HG03439 (cell line): ENCODE data around the gene LRMDA.
"Not testable (repeated sequence)": the region's sequence is repeated elsewhere in the genome, so short reads cannot be mapped to it uniquely, and the experiment has no call there.

Experiments
- ATAC-seq: cut with Tn5 transposase; IDR thresholded peaks from one replicate; pipeline ENCODE4 v1.9.1; 2021; ENCODE audit warnings: mild to moderate bottlenecking, moderate library complexity; ENCODE audit not compliant: unreplicated experiment

LRMDA gene

DNA sequence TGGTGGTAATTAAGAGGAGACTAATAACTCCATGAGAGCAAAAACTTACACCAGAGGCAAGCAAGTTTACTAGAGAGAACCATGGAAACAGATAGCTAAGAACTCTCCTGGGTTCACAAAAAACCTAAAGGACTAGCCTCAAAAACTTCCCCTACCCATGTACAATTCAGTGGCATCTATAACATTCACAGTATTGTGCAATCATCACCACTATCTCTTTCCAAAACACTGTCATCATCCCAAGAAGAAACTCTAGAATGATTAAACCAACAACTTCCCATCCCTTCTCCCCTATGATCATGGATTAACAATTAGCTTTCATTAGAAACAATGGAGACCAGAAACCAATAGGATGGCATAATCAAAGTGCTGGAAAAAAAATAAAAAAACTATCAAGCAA lies 1038.3 kb downstream of the LRMDA start:
- ATAC-seq: no peak

DNA sequence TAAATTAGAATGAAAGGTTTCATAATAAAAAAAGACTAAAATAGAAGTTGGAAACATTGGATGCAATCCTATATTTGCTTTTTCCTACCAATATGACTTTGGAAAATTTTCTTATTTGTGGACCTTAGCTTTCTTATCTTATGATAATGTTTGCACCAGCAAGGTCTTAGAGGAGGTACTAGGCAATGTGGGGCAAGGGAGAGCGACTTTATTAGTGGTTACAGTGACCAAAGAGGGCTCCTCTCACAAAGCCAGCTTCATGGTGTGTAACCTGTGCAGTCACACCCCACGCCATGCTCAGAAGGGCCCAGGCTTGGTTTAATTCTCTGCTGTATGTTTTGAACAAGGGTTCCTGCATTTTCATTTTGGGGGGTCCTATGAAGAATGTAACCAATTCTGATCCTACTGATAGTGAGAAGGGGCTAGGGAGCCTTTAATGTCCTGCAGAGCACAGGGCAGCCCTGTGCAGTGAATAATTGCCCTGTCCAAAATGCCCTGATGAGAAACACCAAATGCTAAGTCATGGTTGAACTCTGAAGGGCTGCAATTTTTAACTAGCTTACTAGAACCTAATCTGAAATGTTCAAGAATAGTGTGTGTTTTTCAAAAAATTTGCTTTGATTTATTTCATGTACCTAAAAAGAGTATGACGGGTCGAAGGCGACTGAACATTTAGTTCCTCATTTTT lies 1047.8 kb downstream of the LRMDA start:
- no peak for ATAC-seq

DNA sequence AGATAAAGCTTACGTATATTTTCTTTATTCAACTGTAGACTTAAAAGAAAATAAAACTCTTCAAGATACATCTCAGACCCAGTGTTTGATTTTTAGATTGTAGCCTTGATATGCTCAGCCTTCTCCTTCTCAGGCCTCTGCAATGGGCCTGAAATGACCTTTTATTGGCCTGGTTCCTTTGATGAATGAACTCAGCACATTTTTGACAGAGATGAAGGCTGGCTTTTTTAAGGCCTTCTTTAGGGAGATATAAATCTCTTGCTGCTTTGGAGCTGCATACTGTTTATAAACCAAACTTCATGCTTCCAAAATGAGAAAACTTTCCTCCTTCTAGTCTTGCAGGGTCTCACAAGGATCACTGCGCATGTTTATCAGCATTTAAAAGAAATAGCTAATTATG lies 1049.8 kb downstream of the LRMDA start:
- no peak for ATAC-seq

DNA sequence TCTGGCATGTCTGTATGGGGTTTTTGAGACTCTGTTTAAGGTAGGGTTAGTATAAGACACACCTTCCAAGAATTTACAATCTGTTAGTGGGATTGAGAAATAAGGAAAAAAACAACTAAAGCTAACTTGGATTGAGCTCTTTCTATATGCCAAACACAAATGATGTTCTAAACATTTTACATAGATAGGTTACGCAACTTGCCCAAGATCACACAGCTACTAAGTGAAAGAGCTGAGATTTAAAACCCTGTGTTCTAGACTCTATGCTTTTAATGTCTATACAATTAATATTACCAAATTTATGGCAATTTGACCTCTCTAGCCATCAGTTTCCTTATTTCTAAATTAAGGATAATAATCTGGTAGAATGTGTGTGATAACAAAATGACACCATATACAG lies 1056.2 kb downstream of the LRMDA start:
- ATAC-seq: no peak

DNA sequence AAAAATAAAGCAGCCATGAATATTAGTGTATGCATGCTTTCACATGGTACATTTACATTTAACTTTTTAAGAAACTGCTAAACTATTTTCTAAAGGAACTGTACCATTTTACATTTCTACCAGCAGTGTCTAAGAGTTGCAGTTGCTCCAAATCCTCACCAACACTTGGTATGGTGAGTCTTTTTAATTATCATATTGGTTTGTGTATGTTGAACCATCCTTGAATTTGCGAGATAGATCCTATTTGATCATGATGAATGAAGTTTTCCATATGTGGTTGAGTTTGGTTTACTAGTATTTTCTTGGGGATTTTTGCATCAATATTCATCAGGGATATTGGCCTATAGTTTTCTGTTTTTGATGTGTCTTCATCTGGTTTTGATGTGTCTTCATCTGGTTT lies 1057.2 kb downstream of the LRMDA start:
- no peak for ATAC-seq

DNA sequence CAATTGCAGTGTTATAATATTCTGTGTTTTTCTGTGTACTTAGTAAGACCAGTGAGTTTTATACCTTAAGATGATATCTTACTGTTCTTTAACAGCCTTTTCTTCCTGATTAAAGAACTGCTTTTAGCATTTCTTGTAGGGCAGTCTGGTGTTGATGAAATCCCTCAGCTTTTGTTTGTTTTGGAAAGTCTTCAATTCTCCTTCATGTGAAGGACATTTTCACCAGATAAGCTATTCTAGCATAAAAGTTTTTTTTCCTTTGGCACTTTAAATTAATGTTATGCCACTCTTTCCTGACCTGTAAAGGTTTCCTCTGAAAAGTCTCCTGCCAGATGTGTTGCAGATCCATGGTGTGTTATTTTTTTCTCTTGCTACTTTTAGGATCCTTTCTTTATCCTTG lies 1059.8 kb downstream of the LRMDA start:
- ATAC-seq: no peak

DNA sequence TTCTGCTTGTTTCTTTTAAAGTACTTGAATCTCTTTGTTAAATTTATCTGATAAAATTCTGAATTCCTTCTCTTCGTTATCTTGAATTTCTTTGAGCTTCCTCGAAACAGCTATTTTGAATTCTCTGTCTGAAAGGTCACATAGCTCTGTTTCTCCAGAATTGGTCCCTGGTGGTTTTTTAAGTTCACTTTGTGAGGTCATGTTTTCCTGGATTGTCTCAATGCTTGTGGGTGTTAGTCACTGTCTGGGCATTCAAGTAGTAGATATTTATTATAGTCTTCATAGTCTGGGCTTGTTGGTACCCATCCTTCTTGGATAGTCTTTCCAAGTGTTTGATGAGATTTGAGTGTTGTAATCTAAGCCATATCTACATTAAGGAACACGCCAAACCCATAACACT lies 1060.6 kb downstream of the LRMDA start:
- ATAC-seq: no peak

DNA sequence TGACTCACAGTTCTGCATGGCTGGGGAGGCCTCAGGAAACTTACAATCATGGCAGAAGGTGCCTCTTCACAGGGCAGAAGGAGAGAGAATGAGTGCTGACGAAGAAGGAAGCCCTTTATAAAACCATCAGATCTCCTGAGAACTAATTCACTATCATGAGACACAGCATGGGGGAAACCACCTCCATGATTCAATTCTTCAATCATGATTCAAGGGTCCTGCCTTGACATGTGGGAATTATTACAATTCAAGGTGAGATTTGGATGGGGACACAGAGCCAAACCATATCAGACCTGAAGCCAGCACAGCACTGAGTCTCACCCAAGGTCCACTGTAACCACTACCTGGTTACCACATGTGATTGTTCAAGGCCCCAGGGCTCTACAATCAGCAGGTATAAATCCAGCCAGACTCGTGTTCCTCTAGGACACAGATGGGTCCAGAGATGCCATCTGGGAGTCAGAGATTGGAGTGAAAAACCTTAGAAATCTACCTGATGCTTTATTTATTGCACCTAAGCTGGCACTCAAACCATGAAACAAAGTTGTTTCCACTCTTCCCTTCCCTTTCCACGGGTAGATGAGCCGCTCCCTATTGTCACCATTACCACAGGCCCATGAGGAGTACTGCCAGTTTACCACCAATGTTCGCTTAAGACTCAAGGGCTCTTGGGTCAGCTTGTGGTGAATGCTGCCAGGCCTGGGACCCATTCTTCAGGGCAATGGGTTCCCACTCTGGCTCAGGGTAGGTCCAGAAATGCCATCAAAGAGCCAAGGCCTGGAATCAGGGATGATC lies 1061.5 kb downstream of the LRMDA start:
- ATAC-seq: no peak

DNA sequence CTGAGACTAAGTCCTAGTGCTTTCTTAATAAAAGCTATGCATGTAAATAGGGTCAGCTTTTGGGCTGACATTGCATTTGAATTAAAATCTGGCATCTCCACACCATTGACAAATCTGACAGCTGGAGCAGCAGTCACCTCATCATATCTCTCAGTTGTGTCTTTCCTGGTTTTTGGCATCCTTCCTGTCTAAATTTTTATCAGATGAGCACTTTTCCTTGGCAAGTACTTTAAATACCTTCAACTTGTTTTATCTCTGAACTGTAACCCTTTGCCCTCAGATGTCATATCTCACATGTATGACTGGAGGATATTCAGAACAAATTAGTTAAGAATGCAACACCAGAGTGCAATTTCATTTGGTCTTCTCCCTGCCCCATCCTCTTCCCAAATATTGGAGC lies 1066.2 kb downstream of the LRMDA start:
- no peak for ATAC-seq

DNA sequence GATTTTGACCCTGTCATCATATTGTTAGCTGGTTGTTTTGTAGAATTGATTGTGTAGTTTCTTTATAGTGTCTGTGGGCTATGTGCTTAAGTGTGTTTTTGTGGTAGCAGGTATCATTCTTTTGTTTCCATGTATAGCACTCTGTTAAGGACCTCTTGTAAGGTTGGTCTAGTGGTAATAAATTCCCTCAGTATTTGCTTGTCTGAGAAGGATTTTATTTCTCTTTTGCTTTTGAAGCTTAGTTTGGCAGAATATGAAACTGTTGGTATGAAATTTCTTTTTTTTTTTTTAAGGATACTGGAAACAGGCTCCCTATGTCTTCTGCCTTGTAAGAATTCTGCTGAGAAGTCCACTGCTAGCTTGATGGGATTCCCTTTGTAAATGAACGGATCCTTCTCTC lies 1073.4 kb downstream of the LRMDA start:
- ATAC-seq: no peak

DNA sequence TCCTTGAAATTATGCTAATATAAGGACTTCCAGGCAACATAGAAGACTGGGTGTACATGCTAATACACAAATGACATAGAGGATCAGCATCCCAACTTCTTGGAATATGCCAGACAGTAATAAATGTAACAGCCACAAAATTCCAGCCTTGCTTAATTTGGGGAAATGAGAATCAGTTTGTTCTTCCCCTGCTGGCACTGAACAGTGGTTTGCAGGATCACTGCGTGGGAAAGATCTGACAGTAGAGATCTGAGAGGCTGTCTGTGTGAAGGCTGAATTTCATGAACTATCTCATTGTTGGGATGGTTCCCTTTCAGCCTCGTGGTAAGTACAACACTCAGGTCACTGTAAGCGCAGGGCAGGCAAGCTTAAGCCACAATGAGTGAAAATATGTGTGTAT lies 1078.0 kb downstream of the LRMDA start:
- no peak for ATAC-seq

DNA sequence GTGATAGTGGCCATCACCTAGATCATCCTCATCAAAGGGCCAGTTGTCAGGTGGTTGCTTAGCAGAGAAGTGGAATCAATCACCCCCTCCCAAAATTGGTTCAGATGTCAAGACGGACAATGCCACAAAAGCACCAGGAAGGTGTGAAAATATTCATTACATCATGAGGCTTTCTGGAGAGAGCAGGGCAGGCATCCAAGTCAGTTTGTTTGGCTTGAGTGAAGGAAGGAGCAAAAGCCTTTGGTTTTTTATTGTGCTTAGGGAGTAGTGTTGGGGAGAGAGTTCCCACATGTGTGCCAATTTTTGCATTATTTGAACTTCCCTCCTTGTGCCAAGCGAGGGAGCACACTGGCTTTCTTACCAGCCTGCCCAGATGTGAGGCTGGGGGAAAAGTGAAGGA lies 1082.9 kb downstream of the LRMDA start:
- ATAC-seq: no peak

DNA sequence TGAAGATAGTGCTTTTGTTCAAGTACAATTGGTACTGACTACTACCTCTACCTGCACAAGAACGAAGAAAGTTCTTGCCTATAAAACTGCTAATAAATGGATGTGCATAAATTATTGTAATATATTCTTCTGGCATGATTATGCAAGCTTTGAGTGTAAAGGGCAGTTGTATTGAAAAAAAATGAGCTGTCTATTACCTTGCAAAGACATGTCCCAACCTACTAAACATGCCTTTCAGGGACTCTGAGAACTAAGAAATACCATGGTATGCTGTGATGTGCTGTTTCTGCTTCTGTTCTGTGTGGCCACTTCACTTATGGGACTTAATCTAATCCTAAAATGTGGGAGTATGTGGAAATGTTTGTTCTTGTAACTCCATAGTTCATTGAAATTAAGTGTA lies 1083.4 kb downstream of the LRMDA start:
- no peak for ATAC-seq

DNA sequence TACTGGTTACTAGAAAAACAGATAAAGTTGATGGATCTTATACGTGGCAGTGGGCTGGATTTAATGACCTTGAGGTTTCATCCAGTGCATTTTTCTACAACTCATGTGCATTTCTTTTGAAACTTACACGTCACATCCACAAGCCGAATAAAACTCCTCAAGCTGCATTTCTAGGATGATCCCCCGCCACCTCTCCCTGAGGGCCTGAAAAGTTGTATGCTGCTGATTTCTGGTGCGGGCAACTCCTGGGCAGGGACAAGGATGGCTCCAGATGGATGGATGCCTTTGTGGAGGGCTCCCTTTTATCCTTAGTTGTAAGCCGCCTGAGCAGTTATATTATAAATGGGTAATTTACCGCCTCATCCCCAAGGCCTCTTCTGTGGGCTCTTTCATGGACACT lies 1091.1 kb downstream of the LRMDA start:
- ATAC-seq: no peak

DNA sequence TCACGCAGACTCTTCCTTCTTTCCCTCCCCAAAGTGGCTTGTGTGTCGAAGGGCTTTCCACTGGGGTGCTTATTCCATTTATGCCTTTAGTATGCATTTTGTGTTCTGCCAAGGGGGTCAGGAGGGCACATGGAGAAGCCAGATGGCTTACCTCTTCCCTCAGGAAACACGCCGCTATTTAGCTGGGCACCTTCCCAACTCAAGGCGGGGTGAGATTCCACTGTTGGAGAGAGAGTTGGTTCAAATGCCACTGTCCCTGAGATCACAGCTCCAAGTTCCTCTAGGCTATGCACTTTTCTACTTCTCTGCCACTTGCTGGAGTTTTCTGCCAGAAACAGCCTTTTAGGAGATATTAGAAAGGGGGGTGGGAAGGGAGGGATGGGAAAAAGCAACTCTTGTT lies 1091.8 kb downstream of the LRMDA start:
- ATAC-seq: no peak

DNA sequence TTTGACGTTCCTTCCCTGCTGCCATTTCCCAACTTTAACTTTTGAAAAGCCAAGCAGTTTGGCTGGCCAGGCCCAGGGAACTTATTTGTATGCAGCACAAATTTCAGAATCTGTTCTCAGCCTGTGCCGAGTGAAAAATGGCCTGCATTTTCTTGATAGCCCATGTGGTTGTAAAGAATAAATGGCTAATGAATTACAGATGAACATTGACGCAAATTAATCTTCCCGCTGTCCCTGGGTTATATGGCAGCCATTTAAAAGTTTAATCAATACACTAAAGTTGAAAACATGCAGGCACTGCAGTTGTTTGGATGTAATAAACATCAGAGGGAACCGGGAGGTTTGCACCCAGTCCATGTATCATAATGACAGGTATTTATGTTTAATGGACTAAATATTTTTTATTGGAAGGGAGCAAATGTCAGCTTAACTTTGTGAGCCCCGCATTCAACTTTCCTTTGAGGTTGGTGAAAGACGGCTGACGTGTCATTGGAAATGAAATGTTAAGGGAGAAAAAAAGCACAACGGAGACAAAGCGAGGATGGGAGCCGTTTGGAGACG lies 1092.4 kb downstream of the LRMDA start:
- ATAC-seq: no peak

DNA sequence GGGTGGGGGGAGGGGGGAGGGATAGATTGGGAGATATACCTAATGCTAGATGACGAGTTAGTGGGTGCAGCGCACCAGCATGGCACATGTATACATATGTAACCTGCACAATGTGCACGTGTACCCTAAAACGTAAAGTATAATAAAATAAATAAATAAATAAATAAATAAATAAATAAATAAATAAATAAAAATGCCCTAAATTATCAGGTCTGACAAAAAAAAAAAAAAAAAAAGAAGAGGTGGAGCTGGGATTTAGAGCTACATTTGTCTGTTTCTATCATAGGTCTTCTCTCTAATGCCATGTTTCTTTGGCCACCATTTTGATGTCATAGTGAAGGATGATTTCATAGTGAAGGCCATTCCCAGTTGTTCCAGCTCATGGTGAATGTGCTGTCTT lies 1095.4 kb downstream of the LRMDA start:
- not testable (repeated sequence) for ATAC-seq

DNA sequence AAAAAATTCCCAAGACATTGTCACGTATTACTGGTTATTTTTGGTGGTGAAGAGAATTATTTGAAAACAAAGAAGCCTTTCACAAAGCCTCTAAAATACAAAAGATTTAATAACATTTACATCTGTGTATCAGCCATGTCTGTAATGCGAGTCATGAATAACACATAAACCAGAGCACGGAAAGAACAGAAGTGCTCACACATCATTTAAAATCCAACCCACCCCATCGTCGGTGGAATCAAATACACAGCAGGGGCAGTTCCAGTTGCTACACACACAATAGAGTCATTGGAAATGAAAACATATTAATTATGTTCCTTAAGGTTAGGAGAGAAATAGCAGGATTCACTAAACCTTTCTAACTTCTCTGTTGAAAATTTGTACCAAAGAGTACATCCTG lies 1108.9 kb downstream of the LRMDA start:
- ATAC-seq: no peak

DNA sequence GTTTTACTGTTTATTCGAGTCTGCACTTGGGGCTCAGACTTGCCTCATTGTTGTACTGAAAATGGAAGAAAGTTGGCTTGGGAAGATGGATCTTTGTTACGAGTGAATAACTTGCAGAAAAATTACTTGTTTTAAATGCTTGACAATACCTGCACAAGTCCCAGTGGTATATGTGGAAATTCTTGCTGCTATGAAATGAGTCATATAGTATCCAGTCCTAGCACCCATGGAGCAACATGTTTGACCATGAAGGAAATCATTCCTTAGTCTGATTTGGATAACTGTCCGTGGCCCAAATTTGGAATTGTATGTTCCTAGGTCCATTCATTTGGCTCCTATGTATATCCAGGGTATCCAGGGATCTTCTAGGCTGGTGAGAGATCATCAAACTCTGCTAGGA lies 1109.4 kb downstream of the LRMDA start:
- ATAC-seq: no peak

DNA sequence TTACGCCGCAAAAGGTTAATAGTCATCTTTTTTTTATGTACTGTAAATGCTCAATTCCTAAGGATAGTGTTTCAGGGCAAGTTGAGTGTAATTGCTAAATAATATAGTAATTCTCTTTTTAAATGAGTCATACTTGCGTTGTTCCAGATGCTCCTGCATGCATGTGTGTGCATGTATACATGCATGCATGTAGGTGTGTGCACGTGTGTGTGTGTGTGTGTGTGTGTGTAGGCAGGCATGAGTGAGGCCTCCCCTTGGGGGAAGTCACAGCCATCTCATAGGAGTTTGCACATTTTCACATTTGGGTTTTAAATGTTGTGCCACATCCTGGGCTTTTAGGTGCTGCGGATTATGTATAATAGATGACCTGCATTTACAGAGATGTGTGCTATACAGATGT lies 1110.4 kb downstream of the LRMDA start:
- ATAC-seq: no peak

DNA sequence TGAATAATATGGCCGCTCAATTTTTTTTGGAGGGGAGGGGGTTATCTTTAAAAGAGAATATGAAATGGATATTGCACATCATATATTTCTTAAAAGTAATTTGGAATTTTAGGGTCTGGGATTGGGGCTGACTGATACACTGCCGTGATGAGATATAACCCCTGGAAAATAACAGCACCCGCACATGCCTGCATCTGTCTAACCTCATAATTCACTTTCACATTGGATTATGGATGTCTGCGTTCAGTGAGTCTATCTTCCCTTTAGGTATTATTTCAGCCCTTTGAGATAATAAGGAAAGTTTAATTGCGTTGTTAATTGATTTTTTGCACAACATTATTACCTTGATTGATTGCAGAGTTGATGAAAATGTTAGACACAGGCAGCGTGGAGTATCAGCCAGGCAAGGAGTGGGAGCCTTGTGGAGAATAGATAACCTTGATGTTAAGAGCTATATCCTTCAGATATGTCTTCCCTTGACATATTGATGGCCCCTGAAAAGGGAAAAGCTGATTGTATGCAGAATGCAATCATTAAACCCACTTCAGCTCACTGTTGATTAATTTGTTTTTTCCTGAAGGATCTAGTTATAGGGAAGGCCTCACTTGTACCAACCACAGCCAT lies 1111.0 kb downstream of the LRMDA start:
- ATAC-seq: no peak

DNA sequence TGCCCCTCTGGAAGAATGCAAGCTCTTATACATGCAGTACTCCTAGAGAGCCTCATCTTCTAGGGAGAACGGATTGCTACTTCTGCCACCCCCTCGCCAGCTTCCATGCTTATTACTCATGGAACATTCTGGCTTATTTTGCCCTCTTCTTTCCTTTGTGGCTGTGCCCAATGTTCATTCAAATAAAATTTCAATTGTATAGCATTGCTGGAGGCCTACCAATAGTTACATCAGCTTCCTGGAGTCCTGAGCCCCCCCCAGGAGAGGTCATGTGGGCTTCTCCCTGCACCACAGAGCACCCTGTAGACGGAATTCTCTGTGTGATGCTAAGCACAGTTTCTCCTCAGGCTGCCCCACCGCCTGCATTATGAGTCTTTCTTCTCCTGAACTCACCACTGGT lies 1112.2 kb downstream of the LRMDA start:
- no peak for ATAC-seq
